ENCODE results near the gene ZNF267.
A peak's percentile ranks its signal among the peaks of the same experiment; 100 is the strongest.

ZNF267 gene

GRCh38 chr16:31873556-31874365 is at the start of gene ZNF267 (continued):
- TF ChIP-seq REST (tag by site-specific recombination; IDR thresholded peaks at IDR 0.05) (no peak; the same call in 1 of the 2 replicates), ZNF416 (tag by site-specific recombination; IDR thresholded peaks at IDR 0.05) (no peak), IKZF3 (tag by site-specific recombination; IDR thresholded peaks at IDR 0.05) (no peak), ZFHX2 (tag by site-specific recombination; conservative IDR thresholded peaks at IDR 0.05) (no peak), ZBTB11 (tag by site-specific recombination; conservative IDR thresholded peaks at IDR 0.05; ENCODE audit: low read depth) (peak; percentile 95), ZNF112 (tag by site-specific recombination; IDR thresholded peaks at IDR 0.05) (no peak), ZNF561 (tag by site-specific recombination; IDR thresholded peaks at IDR 0.05; ENCODE audit: borderline replicate concordance) (0 out of 2 replicates have a peak, but pooled peaks have one; percentile 46), ZNF223 (tag by site-specific recombination; IDR thresholded peaks at IDR 0.05) (no peak), ZNF26 (tag by site-specific recombination; IDR thresholded peaks at IDR 0.05) (no peak), ZNF747 (tag by site-specific recombination; IDR thresholded peaks at IDR 0.05) (no peak), ZNF529 (tag by site-specific recombination; IDR thresholded peaks at IDR 0.05; ENCODE audit: insufficient replicate concordance) (no peak), ZNF155 (tag by site-specific recombination; IDR thresholded peaks at IDR 0.05) (no peak), ZNF121 (tag by site-specific recombination; IDR thresholded peaks at IDR 0.05) (no peak), ZNF530 (tag by site-specific recombination; IDR thresholded peaks at IDR 0.05; ENCODE audit: low read depth) (no peak), ZNF24 (tag by site-specific recombination; IDR thresholded peaks at IDR 0.05) (no peak), ZNF138 (tag by site-specific recombination; IDR thresholded peaks at IDR 0.05; ENCODE audit: borderline replicate concordance) (no peak), ZNF48 (tag by site-specific recombination; IDR thresholded peaks at IDR 0.05) (no peak), CTCF (tag by site-specific recombination; IDR thresholded peaks at IDR 0.05) (no peak; the same call in 1 of the 2 replicates), ZNF391 (tag by site-specific recombination; IDR thresholded peaks at IDR 0.05; ENCODE audit: borderline replicate concordance, low read depth) (peak; percentile 26; the same call in 1 of the 2 replicates), ZNF366 (tag by site-specific recombination; conservative IDR thresholded peaks at IDR 0.05) (no peak), ZNF394 (tag by site-specific recombination; IDR thresholded peaks at IDR 0.05; ENCODE audit: borderline replicate concordance) (no peak), ZNF776 (tag by site-specific recombination; IDR thresholded peaks at IDR 0.05; ENCODE audit: borderline replicate concordance) (no peak), ZFP69B (tag by site-specific recombination; IDR thresholded peaks at IDR 0.05) (peak; percentile 68; the same call in 1 of the 2 replicates), ZNF175 (tag by site-specific recombination; IDR thresholded peaks at IDR 0.05) (no peak), SETDB1 (IDR thresholded peaks at IDR 0.05; ENCODE audit: insufficient read length, low read length) (no peak), ZNF132 (tag by site-specific recombination; IDR thresholded peaks at IDR 0.05; ENCODE audit: borderline replicate concordance) (no peak), ZNF623 (tag by site-specific recombination; IDR thresholded peaks at IDR 0.05) (no peak), ZNF514 (tag by site-specific recombination; IDR thresholded peaks at IDR 0.05) (no peak)
